ENCODE data around the gene BMP8B.

BMP8B gene

DNA sequence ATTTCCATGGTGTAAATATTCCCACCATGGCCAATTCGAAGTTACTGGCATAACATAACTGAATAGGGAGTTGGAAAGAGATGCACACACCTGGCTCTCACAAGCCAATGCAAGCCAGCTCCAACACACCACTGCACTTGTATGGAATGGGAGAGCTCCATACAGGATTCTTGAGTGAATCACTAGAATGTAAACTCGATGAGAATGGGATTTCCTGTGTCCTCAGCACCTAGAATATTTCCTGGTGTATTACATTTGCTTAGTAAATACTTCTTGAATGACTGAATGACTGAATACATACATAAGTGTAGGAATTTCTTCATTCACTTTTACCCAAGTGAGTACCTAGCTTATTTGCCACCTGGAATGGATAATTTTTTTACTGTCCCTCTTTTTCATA lies 66.2 kb downstream of the BMP8B start:
- no peak for DNase-seq (ENCODE audit: low spot score)

- DNase-seq (ENCODE audit: low spot score) = no peak
Observed at GRCh38 chr1:39721664-39722063, 67.0 kb downstream of the BMP8B start.

- DNase-seq (ENCODE audit: low spot score) = no peak
Observed at GRCh38 chr1:39720094-39720999, 68.3 kb downstream of the BMP8B start.

- DNase-seq (ENCODE audit: low spot score) = no peak
Observed at GRCh38 chr1:39717809-39718208, 70.9 kb downstream of the BMP8B start.

DNA sequence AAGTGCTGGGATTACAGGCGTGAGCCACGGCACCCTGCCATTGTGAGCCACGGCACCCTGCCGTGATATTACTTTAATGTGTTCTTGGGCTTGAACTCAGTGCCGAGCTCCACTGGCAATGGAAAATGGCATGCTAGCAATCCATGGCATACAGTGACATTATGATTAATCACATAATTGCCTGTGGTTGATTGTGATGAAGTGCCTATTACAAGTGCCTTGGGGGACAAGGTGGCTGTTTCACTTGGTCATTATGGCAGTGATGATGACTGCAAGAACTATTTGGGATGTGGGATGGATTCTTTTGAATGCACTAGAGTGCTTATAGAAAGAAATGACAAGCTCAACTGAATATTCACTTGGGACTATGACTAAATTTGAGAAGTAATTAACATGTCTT lies 75.1 kb downstream of the BMP8B start:
- no peak for DNase-seq (ENCODE audit: low spot score)

DNA sequence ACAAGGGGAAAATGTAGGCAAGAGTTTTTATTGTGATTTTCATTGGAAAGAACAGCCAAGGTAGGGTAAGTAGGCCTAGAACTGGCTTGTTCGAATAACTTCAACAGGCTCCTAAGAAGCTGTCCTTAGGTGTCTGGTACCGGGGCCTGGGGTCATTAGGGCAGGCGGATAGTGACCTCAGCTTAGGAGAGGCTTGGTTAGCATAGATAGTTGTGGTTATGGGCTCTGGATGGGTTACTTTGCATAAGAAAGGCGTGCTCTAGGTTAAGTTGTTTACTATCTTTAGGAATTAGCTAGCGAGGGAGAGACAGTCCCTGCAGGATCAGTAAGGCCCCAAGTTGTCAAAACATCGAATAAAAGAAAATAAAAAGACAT lies 76.7 kb downstream of the BMP8B start:
- no peak for DNase-seq (ENCODE audit: low spot score)

DNA sequence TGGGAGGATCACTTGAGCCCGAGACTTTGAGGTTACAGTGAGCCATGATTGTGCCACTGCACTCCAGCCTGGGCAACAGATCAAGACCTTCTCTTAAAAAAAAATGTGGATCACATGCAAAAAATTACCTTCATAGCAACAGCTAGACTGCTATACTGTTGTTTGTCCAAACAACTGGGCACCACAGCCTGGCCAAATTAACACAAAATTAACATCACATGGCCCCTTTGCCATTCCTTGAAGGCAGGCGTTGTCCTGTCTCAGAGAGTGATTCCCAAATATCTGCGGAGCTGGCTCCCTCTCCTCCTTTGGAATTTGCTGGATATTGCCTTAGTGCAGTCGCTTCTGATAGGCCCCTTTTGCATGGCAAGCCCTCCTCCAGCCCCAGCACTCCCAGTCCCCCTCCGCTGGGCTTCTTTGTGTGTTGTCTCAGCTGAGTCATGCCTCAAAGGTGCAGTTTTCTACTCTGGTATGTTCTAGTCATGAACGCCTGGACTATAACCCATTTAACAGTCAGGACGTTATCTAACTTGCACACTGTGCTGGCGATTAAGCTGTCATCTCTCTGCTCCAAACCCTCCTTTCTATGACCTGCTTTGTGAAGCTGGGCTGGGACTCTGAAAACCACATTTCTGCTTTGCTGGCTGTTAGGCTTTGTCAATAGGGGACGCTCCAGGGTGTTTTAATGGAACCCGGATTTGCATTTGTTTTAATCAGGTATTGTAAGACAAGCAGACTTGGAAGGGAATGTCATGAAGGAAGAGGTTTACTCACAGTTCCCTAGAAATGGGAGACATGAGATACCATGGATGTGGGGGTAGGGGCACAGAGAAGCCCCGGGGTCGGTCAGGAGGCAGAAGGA lies 77.3 kb downstream of the BMP8B start:
- no peak for DNase-seq (ENCODE audit: low spot score)

DNA sequence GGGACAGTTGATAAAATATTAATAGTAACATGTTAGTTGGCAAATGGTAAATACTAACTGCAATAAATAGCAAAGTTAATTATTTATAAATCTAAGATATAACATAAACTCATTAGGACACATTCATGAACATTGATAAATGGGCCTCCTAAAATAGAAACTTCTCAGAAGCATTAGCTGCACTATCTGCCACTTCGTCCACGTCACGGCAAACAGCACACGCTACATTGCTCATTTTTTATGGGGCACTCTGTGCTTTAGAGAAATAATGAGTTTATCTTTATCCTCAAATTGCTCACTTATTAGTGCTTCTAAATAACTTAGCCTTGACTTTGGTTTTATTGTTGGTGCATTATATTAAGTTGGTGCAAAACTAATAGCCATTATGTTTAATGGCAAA lies 81.2 kb downstream of the BMP8B start:
- no peak for DNase-seq (ENCODE audit: low spot score)

Data from HuH-7.5 (cell line).